Prostate gland (tissue), 2 donors: ENCODE data around the gene ADAMTS17.

ENCODE experiments used
- CTCF ChIP-seq, 4 experiments: fragments of 200-600 bp in 2 of 4; fragments of 450-650 bp in 2 of 4; sonication (generic) in 2 of 4; IDR thresholded peaks; 1 replicate in 3 of 4; 2 replicates in 1 of 4; pipeline ENCODE4 v1.5.1; 2016 to 2019; ENCODE audit warnings: antibody characterized with exemption in 4 of 4, mild to moderate bottlenecking in 2 of 4, moderate library complexity in 2 of 4
- POLR2A ChIP-seq: fragments of 450-650 bp; IDR thresholded peaks from one replicate; pipeline ENCODE4 v1.6.1; 2016; ENCODE audit warnings: antibody characterized with exemption, mild to moderate bottlenecking
- POLR2AphosphoS5 ChIP-seq: sonication (generic); formaldehyde crosslinking; IDR thresholded peaks from one replicate; pipeline ENCODE4 v1.6.1; 2017; ENCODE audit warnings: antibody characterized with exemption

GRCh38 chr15:100205549-100206295 is 136.1 kb downstream of the ADAMTS17 start:
- TF ChIP-seq POLR2A: no peak
- no peak for TF ChIP-seq CTCF (IDR thresholded peaks at IDR 0.05)
- no peak for TF ChIP-seq POLR2AphosphoS5
